CD14-positive monocyte (primary cell): Measurements from ENCODE around the gene AGAP1. TPM values are rescaled to one million over a fixed set of nuclear protein-coding genes. Genes with fewer than 3 reads are reported as not detected.

ENCODE experiments used
- DNase-seq, 3 donors: peaks; one replicate each; pipeline ENCODE4 v3.0.0-alpha.2; 2011 to 2022
- H2AFZ ChIP-seq: 2 replicates; pipeline ENCODE4 v1.6.0; 2012; ENCODE audit warnings: mild to moderate bottlenecking, low read depth, low read length, inconsistent platforms; ENCODE audit not compliant: insufficient read depth, poor library complexity, severe bottlenecking
- H3K27ac ChIP-seq, 2 donors: 1 replicate in 1 of 2; 2 replicates in 1 of 2; pipeline ENCODE4 v1.5.1; 2012 to 2013; ENCODE audit warnings: low read length in 2 of 2, control low read depth in 1 of 2, inconsistent platforms in 1 of 2, low read depth in 1 of 2, mild to moderate bottlenecking in 1 of 2
- H3K27me3 ChIP-seq, 2 donors: one replicate each; pipeline versions ENCODE4 v1.6.0 to v1.6.1; 2011 to 2013; ENCODE audit warnings: low read length in 2 of 2; ENCODE audit not compliant: control insufficient read depth in 2 of 2, insufficient read depth in 2 of 2
- H3K36me3 ChIP-seq, 2 donors: replicated peaks in 1 of 2; 1 replicate in 1 of 2; 2 replicates in 1 of 2; pipeline versions ENCODE4 v1.5.1 to v1.6.1; 2012 to 2013; ENCODE audit warnings: low read length in 2 of 2, control low read depth in 1 of 2, inconsistent platforms in 1 of 2, mild to moderate bottlenecking in 1 of 2; ENCODE audit not compliant: insufficient read depth in 2 of 2, control insufficient read depth in 1 of 2
- H3K4me1 ChIP-seq, 2 donors: 1 replicate in 1 of 2; 2 replicates in 1 of 2; pipeline versions ENCODE4 v1.5.1 to v1.6.1; 2012 to 2013; ENCODE audit warnings: low read length in 2 of 2, control low read depth in 1 of 2, inconsistent platforms in 1 of 2, mild to moderate bottlenecking in 1 of 2, moderate library complexity in 1 of 2; ENCODE audit not compliant: insufficient read depth in 2 of 2, control insufficient read depth in 1 of 2
- H3K4me2 ChIP-seq: replicated peaks from 2 replicates; pipeline ENCODE3; 2012; ENCODE audit warnings: low read length, moderate library complexity, mild to moderate bottlenecking; ENCODE audit not compliant: poor library complexity, severe bottlenecking; ENCODE audit errors: extremely low read depth
- H3K4me3 ChIP-seq, 3 experiments: fragments of 200-600 bp in 1 of 3; sonication (generic) in 1 of 3; replicated peaks in 1 of 3; 1 replicate in 2 of 3; 2 replicates in 1 of 3; pipeline ENCODE4 v1.5.1; 2011 to 2013; ENCODE audit warnings: low read length in 3 of 3, mild to moderate bottlenecking in 3 of 3, control low read depth in 2 of 3, low read depth in 2 of 3, inconsistent platforms in 1 of 3, moderate library complexity in 1 of 3
- H3K79me2 ChIP-seq: 2 replicates; pipeline ENCODE4 v1.6.0; 2012; ENCODE audit warnings: mild to moderate bottlenecking, control low read depth, inconsistent platforms, low read length, moderate library complexity; ENCODE audit not compliant: insufficient read depth
- H3K9ac ChIP-seq: 2 replicates; pipeline ENCODE4 v1.6.0; 2017; ENCODE audit warnings: low read length, mild to moderate bottlenecking; ENCODE audit not compliant: insufficient read depth, poor library complexity, severe bottlenecking
- H3K9me3 ChIP-seq, 2 donors: replicated peaks in 1 of 2; 1 replicate in 1 of 2; 2 replicates in 1 of 2; pipeline versions ENCODE4 v1.5.1 to v1.6.1; 2012 to 2013; ENCODE audit warnings: low read length in 2 of 2, control low read depth in 1 of 2; ENCODE audit not compliant: control insufficient read depth in 1 of 2, insufficient read depth in 1 of 2
- H4K20me1 ChIP-seq: 2 replicates; pipeline ENCODE4 v1.6.0; 2012; ENCODE audit warnings: mild to moderate bottlenecking, low read length, control low read depth, moderate library complexity; ENCODE audit not compliant: insufficient read depth
- H3K27ac Mint-ChIP-seq, 7 donors: one replicate each; pipeline ENCODE4 v1.8.0; 2020; ENCODE audit warnings: mild to moderate bottlenecking in 7 of 7, mixed read lengths in 7 of 7, moderate library complexity in 6 of 7, inconsistent platforms in 2 of 7
- H3K27me3 Mint-ChIP-seq, 3 donors: one replicate each; pipeline ENCODE4 v1.8.0; 2021 to 2022; ENCODE audit warnings: low read depth in 3 of 3, mild to moderate bottlenecking in 3 of 3, mixed read lengths in 3 of 3, moderate library complexity in 3 of 3, inconsistent platforms in 1 of 3
- H3K36me3 Mint-ChIP-seq, 2 donors: one replicate each; pipeline ENCODE4 v1.8.0; 2020; ENCODE audit warnings: mixed read lengths in 2 of 2, inconsistent platforms in 1 of 2, mild to moderate bottlenecking in 1 of 2
- H3K4me1 Mint-ChIP-seq: one replicate; pipeline ENCODE4 v1.8.0; 2020; ENCODE audit warnings: mild to moderate bottlenecking, mixed read lengths
- H3K4me3 Mint-ChIP-seq, 2 donors: one replicate each; pipeline ENCODE4 v1.8.0; 2020; ENCODE audit warnings: mild to moderate bottlenecking in 2 of 2, mixed read lengths in 2 of 2, moderate library complexity in 1 of 2
- H3K9me3 Mint-ChIP-seq, 7 donors: one replicate each; pipeline ENCODE4 v1.8.0; 2020 to 2022; ENCODE audit warnings: mixed read lengths in 7 of 7, mild to moderate bottlenecking in 6 of 7, moderate library complexity in 6 of 7, inconsistent platforms in 2 of 7
- WGBS: methylation state at CpG from one replicate; pipeline ENCODE4 v1.1.5; 2013; ENCODE audit warnings: missing lambda C conversion rate; ENCODE audit not compliant: insufficient coverage; 5-methylcytosine and 5-hydroxymethylcytosine counted together
- intact Hi-C, 2 donors: fragments of 100-400 bp; cut with micrococcal nuclease; formaldehyde crosslinking; loops; one replicate each; pipeline versions ENCODE4 v1.15.0 to v1.15.1; 2023
- polyA plus RNA-seq, 3 donors: library from polyadenylated mRNA; depleted of rRNA in 1 of 3; unstranded in 2 of 3; stranded (reverse) in 1 of 3; fragments of 300-500 nt in 2 of 3; fragments of >200 nt in 1 of 3; fragmentation: Illumina TruSeq in 2 of 3; gene quantifications; 1 replicate in 2 of 3; 2 replicates in 1 of 3; pipeline ENCODE4 v1.2.3, GENCODE V29; 2012 to 2021
- TF ChIP-seq, protein P1 (sequence below): fragments of 200-600 bp; IDR thresholded peaks from one replicate; pipeline ENCODE4 v1.8.0; 2022; ENCODE audit warnings: antibody characterized with exemption, mild to moderate bottlenecking

Gene AGAP1
- polyA plus RNA-seq, 3 donors: 0.12 TPM; not detected in 2

DNA sequence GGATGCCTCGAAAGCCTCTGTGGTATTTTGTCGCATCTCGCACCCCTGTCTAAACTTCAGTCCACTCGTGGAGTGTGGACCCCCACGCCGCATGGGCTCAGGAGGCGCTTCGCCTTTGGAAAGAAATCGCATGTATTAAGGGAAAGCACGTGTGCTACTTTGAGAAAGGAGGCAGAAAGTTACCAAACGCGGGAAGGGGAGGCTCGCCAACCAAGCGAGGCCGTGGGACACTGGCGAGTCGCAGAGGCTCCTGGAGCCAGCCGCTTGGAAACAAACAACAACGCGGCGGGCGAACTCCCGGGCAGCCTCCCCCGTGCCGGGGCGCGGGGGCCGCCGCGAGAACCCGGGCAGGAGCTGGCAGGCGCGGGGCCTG lies 455 bp upstream of the AGAP1 start:
- H3K4me1 ChIP-seq: no peaks in the 10 kb centered on the region
- H3K4me3 Mint-ChIP-seq: peak overlapping the region; percentile 27 to 92
- no peak overlapping the region for H3K9ac ChIP-seq
- H3K4me3 ChIP-seq: no peak overlapping the region
- H3K4me1 Mint-ChIP-seq: peaks cover 6% of the 10 kb centered on the region
- H3K79me2 ChIP-seq: no peaks in the 10 kb centered on the region
- no peaks in the 10 kb centered on the region for H4K20me1 ChIP-seq
- H3K9me3 Mint-ChIP-seq: peaks cover 7 to 30% (median 18%) of the 10 kb centered on the region in 7 donors
- no peak overlapping the region for H3K27ac ChIP-seq
- peaks cover 9 to 28% of the 10 kb centered on the region in 2 donors for H3K9me3 ChIP-seq
- H3K36me3 Mint-ChIP-seq: peaks cover 0 to 2% of the 10 kb centered on the region in 2 donors
- DNase-seq: no peak
- intact Hi-C loops: no loop called here
- TF ChIP-seq, protein P1, sequence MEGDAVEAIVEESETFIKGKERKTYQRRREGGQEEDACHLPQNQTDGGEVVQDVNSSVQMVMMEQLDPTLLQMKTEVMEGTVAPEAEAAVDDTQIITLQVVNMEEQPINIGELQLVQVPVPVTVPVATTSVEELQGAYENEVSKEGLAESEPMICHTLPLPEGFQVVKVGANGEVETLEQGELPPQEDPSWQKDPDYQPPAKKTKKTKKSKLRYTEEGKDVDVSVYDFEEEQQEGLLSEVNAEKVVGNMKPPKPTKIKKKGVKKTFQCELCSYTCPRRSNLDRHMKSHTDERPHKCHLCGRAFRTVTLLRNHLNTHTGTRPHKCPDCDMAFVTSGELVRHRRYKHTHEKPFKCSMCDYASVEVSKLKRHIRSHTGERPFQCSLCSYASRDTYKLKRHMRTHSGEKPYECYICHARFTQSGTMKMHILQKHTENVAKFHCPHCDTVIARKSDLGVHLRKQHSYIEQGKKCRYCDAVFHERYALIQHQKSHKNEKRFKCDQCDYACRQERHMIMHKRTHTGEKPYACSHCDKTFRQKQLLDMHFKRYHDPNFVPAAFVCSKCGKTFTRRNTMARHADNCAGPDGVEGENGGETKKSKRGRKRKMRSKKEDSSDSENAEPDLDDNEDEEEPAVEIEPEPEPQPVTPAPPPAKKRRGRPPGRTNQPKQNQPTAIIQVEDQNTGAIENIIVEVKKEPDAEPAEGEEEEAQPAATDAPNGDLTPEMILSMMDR: no peak
- H3K36me3 ChIP-seq: no peaks in the 10 kb centered on the region
- WGBS: 2% methylated on average over 31 of the region's 33 CpGs
- H3K27ac Mint-ChIP-seq: no peak overlapping the region
- H2AFZ ChIP-seq: no peak overlapping the region
- H3K4me2 ChIP-seq: peak overlapping the region; percentile 24
- peaks cover 58 to 65% (median 59%) of the 10 kb centered on the region in 3 donors for H3K27me3 Mint-ChIP-seq
- H3K27me3 ChIP-seq: peaks cover 32 to 48% of the 10 kb centered on the region in 2 donors

DNA sequence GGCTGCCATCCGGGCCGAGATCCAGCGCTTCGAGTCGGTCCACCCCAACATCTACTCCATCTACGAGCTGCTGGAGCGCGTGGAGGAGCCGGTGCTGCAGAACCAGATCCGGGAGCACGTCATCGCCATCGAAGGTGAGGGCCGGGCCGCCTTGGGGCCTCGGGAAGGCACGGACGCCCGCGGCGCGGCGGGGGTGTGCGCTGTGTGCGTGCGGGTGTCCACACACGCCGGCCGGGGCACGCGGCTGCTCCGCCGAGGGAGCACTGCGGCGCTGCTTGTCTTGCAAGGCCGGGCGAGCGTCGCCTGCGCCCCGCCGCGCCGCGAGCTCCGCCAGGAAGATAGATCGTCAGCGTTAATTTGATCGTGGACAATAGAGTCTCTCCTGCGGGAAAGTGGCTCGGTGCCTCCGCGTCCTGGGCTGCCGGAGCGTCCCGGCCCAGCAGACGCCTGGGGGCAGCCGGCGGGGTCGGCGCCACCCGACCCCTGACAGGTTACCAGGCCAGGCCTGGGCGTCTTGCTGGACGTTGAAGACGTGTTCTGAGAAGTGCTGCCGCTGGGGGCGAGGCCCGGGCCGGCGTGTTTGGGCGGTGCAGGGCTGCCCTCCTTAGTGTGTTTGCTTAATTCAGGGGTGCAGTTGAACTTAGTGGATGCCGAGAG lies 1.0 kb downstream of the AGAP1 start:
- Histone ChIP-seq H3K27ac (no peak overlapping the region), H3K36me3 (no peaks in the 10 kb centered on the region), H3K9me3 (peaks cover 9 to 28% of the 10 kb centered on the region in 2 donors), H3K4me3 (no peak overlapping the region), H3K9ac (no peak overlapping the region), H2AFZ (no peak overlapping the region), H3K4me2 (no peak overlapping the region), H3K79me2 (no peaks in the 10 kb centered on the region), H3K4me1 (no peaks in the 10 kb centered on the region), H3K27me3 (peaks cover 32 to 48% of the 10 kb centered on the region in 2 donors), H4K20me1 (no peaks in the 10 kb centered on the region)
- Mint-ChIP-seq H3K4me1 (peaks cover 6% of the 10 kb centered on the region), H3K27ac (no peak overlapping the region), H3K36me3 (peaks cover 0 to 2% of the 10 kb centered on the region in 2 donors), H3K27me3 (peaks cover 58 to 73% (median 59%) of the 10 kb centered on the region in 3 donors), H3K9me3 (peaks cover 7 to 27% (median 20%) of the 10 kb centered on the region in 7 donors), H3K4me3 (peak overlapping the region; percentile 48 to 88)
- 1% methylated on average over 70 of the region's 72 CpGs for WGBS
- TF ChIP-seq, protein P1: no peak
- no peak for DNase-seq
- intact Hi-C loops: no loop called here
